Mesodermal cell (in vitro differentiated cells): ENCODE results near the gene KCNH1.
"Not testable (repeated sequence)": the region's sequence is repeated elsewhere in the genome, so short reads cannot be mapped to it uniquely, and the experiment has no call there.

Source experiments
- H3K27ac ChIP-seq: 2 replicates; pipeline ENCODE4 v1.7.0; 2013; ENCODE audit warnings: mild to moderate bottlenecking, low read depth, low read length, moderate library complexity; ENCODE audit not compliant: severe bottlenecking
- H3K36me3 ChIP-seq: 2 replicates; pipeline ENCODE4 v1.7.1; 2013; ENCODE audit warnings: mild to moderate bottlenecking, low read length, moderate library complexity; ENCODE audit not compliant: control insufficient read depth, insufficient read depth
- H3K4me1 ChIP-seq: one replicate; pipeline ENCODE4 v1.7.1; 2013; ENCODE audit warnings: mild to moderate bottlenecking, low read length; ENCODE audit not compliant: insufficient read depth, control insufficient read depth, poor library complexity, severe bottlenecking
- H3K4me3 ChIP-seq: 2 replicates; pipeline ENCODE4 v1.7.0; 2013; ENCODE audit warnings: low read length, control low read depth, mild to moderate bottlenecking; ENCODE audit not compliant: insufficient read depth, poor library complexity, severe bottlenecking; ENCODE audit errors: extremely low read depth
- H3K9me3 ChIP-seq: 2 replicates; pipeline ENCODE4 v1.7.1; 2013; ENCODE audit warnings: mild to moderate bottlenecking, low read length, moderate library complexity; ENCODE audit not compliant: control insufficient read depth
- WGBS, 2 experiments: methylation state at CpG; one replicate each; pipeline ENCODE4 v1.1.5; 2013; ENCODE audit warnings: missing lambda C conversion rate in 2 of 2; ENCODE audit not compliant: insufficient coverage in 2 of 2; 5-methylcytosine and 5-hydroxymethylcytosine counted together

KCNH1 gene

GRCh38 chr1:211095381-211095780 lies 38.6 kb downstream of the KCNH1 start:
- Histone ChIP-seq H3K4me3 (no peak overlapping the region), H3K36me3 (no peaks in the 10 kb centered on the region), H3K9me3 (no peaks in the 10 kb centered on the region), H3K27ac (no peak overlapping the region), H3K4me1 (no peaks in the 10 kb centered on the region)
- 91 to 94% methylated on average over 2 of the region's 2 CpGs for WGBS, 2 experiments

- WGBS, 2 experiments = 93 to 96% methylated on average over 3 of the region's 5 CpGs
- Histone ChIP-seq H3K4me3 (no peak overlapping the region), H3K4me1 (no peaks in the 10 kb centered on the region), H3K27ac (no peak overlapping the region), H3K36me3 (no peaks in the 10 kb centered on the region), H3K9me3 (no peaks in the 10 kb centered on the region)
These were observed 41.0 kb downstream of the KCNH1 start for GRCh38 chr1:211092955-211093354.

GRCh38 chr1:211091867-211092266 lies 42.1 kb downstream of the KCNH1 start:
- no peak overlapping the region for H3K27ac ChIP-seq
- no peaks in the 10 kb centered on the region for H3K4me1 ChIP-seq
- no peak overlapping the region for H3K4me3 ChIP-seq
- no CpG with 5 or more reads among the region's 2 CpGs for WGBS, 2 experiments
- no peaks in the 10 kb centered on the region for H3K9me3 ChIP-seq
- H3K36me3 ChIP-seq = no peaks in the 10 kb centered on the region

- Histone ChIP-seq H3K36me3 (no peaks in the 10 kb centered on the region), H3K4me3 (no peak overlapping the region), H3K27ac (no peak overlapping the region), H3K9me3 (no peaks in the 10 kb centered on the region), H3K4me1 (no peaks in the 10 kb centered on the region)
- 14 to 61% methylated on average over 1 to 2 of the region's 2 CpGs for WGBS, 2 experiments
These were observed 44.4 kb downstream of the KCNH1 start for GRCh38 chr1:211089536-211089935.

DNA sequence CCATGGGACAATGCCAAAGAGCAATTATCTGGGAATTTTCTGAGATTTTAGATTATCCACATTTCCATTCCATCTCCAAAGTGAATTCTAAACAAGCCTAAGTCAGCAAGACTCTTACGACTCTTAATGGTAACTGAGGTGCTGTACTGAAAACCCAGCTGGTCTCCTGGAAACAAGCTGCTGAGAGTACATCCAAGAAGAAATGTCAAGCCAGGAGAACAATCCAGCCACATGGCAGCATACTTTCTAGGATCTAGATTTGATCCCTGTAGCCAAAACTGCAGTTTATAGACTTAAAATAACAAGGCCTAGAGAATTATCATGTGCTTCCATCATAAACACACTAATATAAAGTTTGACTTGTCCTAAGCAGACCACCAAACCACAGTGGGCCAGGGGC lies 45.8 kb downstream of the KCNH1 start:
- H3K9me3 ChIP-seq = no peaks in the 10 kb centered on the region
- 100% methylated on average over 1 of the region's 1 CpG for WGBS, 2 experiments
- no peaks in the 10 kb centered on the region for H3K36me3 ChIP-seq
- no peak overlapping the region for H3K27ac ChIP-seq
- H3K4me1 ChIP-seq = no peaks in the 10 kb centered on the region
- H3K4me3 ChIP-seq = no peak overlapping the region

- 82 to 100% methylated on average over 1 to 5 of the region's 5 CpGs for WGBS, 2 experiments
These were observed 51.1 kb downstream of the KCNH1 start for GRCh38 chr1:211082824-211083223.

GRCh38 chr1:211081447-211081846 lies 52.5 kb downstream of the KCNH1 start:
- H3K27ac ChIP-seq, H3K9me3 ChIP-seq, H3K36me3 ChIP-seq, H3K4me3 ChIP-seq, H3K4me1 ChIP-seq: not testable (repeated sequence)
- 57 to 100% methylated on average over 1 to 2 of the region's 5 CpGs for WGBS, 2 experiments

More at GRCh38 chr1:211082824-211083223, 51.1 kb downstream of the KCNH1 start:
- no peaks in the 10 kb centered on the region for H3K36me3 ChIP-seq
- no peaks in the 10 kb centered on the region for H3K4me1 ChIP-seq
- H3K9me3 ChIP-seq = no peaks in the 10 kb centered on the region
- H3K4me3 ChIP-seq = no peak overlapping the region
- H3K27ac ChIP-seq = no peak overlapping the region

- H3K27ac ChIP-seq = no peak overlapping the region
- WGBS, 2 experiments = 44 to 60% methylated on average over 3 of the region's 3 CpGs
- H3K4me1 ChIP-seq = no peaks in the 10 kb centered on the region
- no peak overlapping the region for H3K4me3 ChIP-seq
- H3K9me3 ChIP-seq = no peaks in the 10 kb centered on the region
- no peaks in the 10 kb centered on the region for H3K36me3 ChIP-seq
These were observed 65.0 kb downstream of the KCNH1 start for GRCh38 chr1:211068976-211069375.

DNA sequence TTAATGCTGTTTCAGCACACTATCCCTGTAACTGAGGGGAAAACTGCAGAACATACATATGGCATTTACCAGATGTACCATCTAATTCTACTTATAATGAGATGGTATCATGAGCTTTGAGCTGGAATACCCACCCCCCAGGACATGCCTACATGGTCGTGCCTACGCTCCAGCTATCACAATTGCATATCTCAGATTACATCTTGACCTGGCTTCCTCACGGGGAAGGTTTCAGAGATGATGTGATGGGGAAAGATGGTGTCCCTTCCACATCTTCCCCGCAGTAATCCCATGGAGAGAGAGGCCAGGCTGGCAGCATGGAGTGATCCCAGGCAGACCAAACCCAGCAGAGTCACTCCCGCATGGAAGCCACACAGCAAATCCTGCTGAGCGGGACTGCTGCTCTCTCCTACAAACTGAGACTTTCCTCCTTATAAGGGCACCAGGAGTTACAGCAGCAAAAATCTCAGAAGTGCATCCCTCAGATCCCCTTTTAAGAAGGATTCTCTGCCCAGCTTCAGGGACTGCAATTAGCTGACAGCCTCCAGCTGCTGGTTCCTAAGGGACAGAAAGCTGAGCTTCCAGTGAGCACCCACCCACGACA lies 67.1 kb downstream of the KCNH1 start:
- Histone ChIP-seq H3K4me1 (no peaks in the 10 kb centered on the region), H3K9me3 (no peaks in the 10 kb centered on the region), H3K4me3 (no peak overlapping the region), H3K27ac (no peak overlapping the region), H3K36me3 (no peaks in the 10 kb centered on the region)
- WGBS, 2 experiments = 76 to 85% methylated on average over 2 of the region's 7 CpGs

GRCh38 chr1:211041838-211042237 lies 92.1 kb downstream of the KCNH1 start:
- H3K9me3 ChIP-seq, H3K4me1 ChIP-seq, H3K4me3 ChIP-seq, H3K36me3 ChIP-seq, H3K27ac ChIP-seq: not testable (repeated sequence)
- WGBS, 2 experiments = 67 to 90% methylated on average over 2 to 3 of the region's 3 CpGs

- Histone ChIP-seq H3K9me3 (no peaks in the 10 kb centered on the region), H3K27ac (peak overlapping the region; percentile 74), H3K36me3 (no peaks in the 10 kb centered on the region), H3K4me3 (no peak overlapping the region), H3K4me1 (peaks cover 16% of the 10 kb centered on the region)
- WGBS, 2 experiments = 88 to 100% methylated on average over 1 of the region's 2 CpGs
These were observed 96.9 kb downstream of the KCNH1 start for GRCh38 chr1:211037095-211037494.
